Nucleus accumbens (tissue), 56 donors: ENCODE measurements around the gene LIFR.

ENCODE experiments used
- DNase-seq, 56 donors: peaks; one replicate each; lab custom pipeline; 2025; lab: John Stamatoyannopoulos, UW

LIFR gene

GRCh38 chr5:38553001-38553521, 3.4 kb downstream of the LIFR start:
- DNase-seq = peak in 1 of 56 donors; percentile 11

GRCh38 chr5:38551030-38552017, 5.1 kb downstream of the LIFR start:
- peak in 6 of 56 donors; percentile 12 to 41 (median 18) for DNase-seq

- DNase-seq = no peak
Observed at GRCh38 chr5:38548064-38548759, 8.2 kb downstream of the LIFR start.

GRCh38 chr5:38547257-38547656, 9.2 kb downstream of the LIFR start:
- DNase-seq = no peak

- peak in 1 of 56 donors; percentile 26 for DNase-seq
Observed at GRCh38 chr5:38546691-38547146, 9.7 kb downstream of the LIFR start.

- no peak for DNase-seq
Observed at GRCh38 chr5:38543886-38544285, 12.6 kb downstream of the LIFR start.

- no peak for DNase-seq
Observed at GRCh38 chr5:38543074-38543473, 13.4 kb downstream of the LIFR start.

- DNase-seq = no peak
Observed at GRCh38 chr5:38541174-38541725, 15.2 kb downstream of the LIFR start.

- DNase-seq = peak in 34 of 56 donors; percentile 15 to 68 (median 44)
Observed at GRCh38 chr5:38540314-38540713, 16.1 kb downstream of the LIFR start.

- no peak for DNase-seq
Observed at GRCh38 chr5:38538161-38538560, 18.3 kb downstream of the LIFR start.

- DNase-seq = no peak
Observed at GRCh38 chr5:38537505-38537904, 18.9 kb downstream of the LIFR start.

- no peak for DNase-seq
Observed at GRCh38 chr5:38536968-38537367, 19.5 kb downstream of the LIFR start.

- DNase-seq = no peak
Observed at GRCh38 chr5:38535845-38536244, 20.6 kb downstream of the LIFR start.

- no peak for DNase-seq
Observed at GRCh38 chr5:38535248-38535750, 21.1 kb downstream of the LIFR start.

GRCh38 chr5:38534156-38534453, 22.3 kb downstream of the LIFR start:
- no peak for DNase-seq

- DNase-seq = no peak
Observed at GRCh38 chr5:38533286-38534155, 22.9 kb downstream of the LIFR start.

- DNase-seq = peak in 7 of 56 donors; percentile 17 to 33 (median 26)
Observed at GRCh38 chr5:38532165-38532669, 24.2 kb downstream of the LIFR start.

GRCh38 chr5:38531518-38531917, 24.9 kb downstream of the LIFR start:
- no peak for DNase-seq

- DNase-seq = peak in 8 of 56 donors; percentile 12 to 46 (median 29)
Observed at GRCh38 chr5:38529955-38530646, 26.3 kb downstream of the LIFR start.
